Activated CD4-positive, alpha-beta T cell treated with anti-CD3 and anti-CD28 coated beads for 48 hours (primary cell): ENCODE measurements around the gene COL23A1.
"Not testable (repeated sequence)": the region's sequence is repeated elsewhere in the genome, so short reads cannot be mapped to it uniquely, and the experiment has no call there.

Source experiments
- DNase-seq: peaks from one replicate; pipeline ENCODE4 v3.0.0-alpha.2; 2020

The COL23A1 gene

DNA sequence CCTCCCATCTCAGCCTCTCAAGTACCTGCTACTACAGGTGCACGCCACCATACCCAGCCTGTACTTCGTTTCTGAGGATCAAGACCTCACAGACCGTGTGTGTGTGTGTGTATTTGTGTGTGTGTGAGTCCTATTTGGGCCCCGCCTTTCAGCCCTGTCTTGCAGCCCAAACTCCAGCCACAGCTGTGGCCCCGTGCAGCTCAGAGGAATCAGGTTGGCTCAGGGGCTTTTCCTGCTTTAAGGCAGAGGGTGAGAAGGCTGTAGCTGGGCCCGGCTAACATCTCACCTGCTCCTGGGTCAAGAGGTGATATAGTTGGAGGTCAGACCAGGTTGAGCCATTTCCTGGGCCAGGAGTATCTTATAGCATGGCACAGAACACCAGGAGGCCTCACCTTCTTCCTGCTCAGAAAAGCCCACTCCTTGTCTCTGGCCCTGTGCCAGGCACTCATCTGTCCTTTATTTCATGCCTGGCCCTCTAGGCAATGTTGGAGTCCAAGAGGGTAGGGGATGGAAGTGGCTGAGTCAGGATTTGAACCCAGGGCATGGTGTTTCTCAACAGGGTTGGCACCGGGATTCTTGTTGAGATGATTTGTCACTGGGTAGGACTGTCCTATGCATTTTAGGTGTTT is 356.0 kb downstream of the COL23A1 start:
- DNase-seq = no peak

GRCh38 chr5:178232920-178233429 is 357.2 kb downstream of the COL23A1 start:
- DNase-seq = no peak

DNA sequence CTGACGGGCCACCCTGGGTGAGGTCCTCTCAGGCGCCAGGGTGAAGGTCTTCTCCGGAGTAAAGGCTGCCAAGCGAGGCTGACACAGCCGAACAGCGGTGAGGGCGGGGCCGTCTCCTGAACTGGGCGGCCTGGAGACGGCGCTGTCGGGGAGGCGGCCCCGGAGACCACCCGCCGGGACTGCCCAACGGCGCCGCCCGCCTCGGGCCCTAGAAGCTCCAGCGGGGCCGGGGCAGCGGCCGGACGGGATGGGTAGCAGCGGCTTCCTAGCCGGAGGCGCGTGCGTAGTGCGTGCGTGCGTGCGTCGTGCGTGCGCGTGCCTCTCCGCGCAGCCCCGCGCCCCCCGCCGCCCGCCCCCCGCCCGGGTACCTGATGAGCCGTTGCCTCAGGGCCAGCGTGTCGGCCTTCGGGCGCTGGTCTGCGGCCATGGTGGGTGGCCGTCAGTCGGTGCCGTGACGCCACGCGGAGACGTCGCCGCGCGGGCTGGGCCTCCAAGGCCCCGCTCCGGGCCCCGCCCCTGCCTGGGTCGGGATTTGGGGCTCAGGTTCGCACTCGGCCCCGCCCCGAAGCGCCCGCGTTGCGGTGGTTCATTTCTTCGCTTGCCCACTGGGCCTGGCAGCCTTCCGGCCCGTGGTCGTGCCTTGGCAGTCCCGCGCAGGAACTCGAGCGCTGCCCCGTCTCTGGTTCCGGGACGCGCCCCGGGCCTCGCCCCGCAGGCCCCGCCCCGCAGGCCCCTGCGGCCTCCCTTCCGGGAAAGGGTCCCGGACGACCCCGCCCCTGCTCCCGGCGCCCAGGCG is 357.9 kb downstream of the COL23A1 start, which contains the start of gene PHYKPL:
Gene PHYKPL (minus strand): TSS at position 679 of the 796 bp plus-strand sequence. CDS start 252 bp downstream, at position 427.
- peak; percentile 83 for DNase-seq

GRCh38 chr5:178231539-178232123 is 358.6 kb downstream of the COL23A1 start:
- no peak for DNase-seq

DNA sequence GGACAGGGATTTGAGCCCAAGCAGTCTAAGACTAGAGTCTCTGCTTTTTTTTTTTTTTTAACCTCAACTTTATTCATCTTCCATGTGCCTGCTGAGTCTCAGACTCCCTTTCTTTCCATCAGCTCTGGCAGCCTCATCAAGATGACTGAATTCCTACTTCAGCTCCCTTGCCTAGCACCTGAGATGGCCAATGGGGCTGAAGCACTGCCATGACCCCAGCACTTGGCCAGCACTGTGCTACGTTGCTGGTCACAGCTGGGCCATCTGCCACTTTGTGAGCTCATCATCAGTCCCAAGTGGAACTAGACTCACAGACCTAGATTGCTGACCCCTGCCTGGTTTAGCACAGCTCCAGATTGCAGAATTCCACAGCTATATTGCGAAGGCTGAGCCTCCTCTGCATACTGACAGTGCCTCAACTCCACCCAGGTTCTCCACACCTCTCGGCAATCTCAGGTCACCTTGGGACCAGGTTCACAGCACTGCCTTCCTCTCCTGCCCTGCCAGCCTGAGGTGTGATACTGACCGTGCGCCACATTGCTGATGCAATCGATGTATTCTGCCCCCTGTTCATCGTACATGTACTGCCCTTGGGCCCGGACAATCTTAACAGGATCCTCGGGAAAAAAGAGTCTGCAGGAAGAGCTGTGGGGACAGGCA is 359.2 kb downstream of the COL23A1 start:
- no peak for DNase-seq

- DNase-seq = no peak
Measured at GRCh38 chr5:178229861-178230260, 360.3 kb downstream of the COL23A1 start.

GRCh38 chr5:178229111-178229510 is 361.1 kb downstream of the COL23A1 start:
- not testable (repeated sequence) for DNase-seq

DNA sequence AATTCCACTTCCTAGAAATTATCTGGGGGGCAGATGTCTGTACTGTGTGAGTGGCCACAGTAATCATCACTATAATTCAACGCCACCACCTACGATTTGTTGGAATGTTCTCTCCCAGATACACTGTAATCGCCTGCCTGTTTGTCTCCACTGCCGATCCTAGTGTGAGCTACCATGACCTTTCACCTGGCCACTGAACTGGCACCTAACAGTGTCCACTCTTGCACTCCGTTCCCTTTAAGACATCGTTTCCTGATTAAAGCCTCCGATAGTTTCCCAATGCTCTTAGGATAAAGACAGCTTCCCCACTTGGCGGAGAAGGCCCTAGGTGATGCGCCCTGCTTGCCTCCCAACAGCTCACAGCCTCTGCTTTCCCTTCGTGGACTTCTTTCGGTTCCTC is 361.6 kb downstream of the COL23A1 start:
- no peak for DNase-seq

- DNase-seq = no peak
Measured at GRCh38 chr5:178227929-178228328, 362.3 kb downstream of the COL23A1 start.

GRCh38 chr5:178227138-178227659 is 363.0 kb downstream of the COL23A1 start:
- no peak for DNase-seq

GRCh38 chr5:178225174-178225573 is 365.0 kb downstream of the COL23A1 start:
- no peak for DNase-seq

GRCh38 chr5:178224403-178224802 is 365.8 kb downstream of the COL23A1 start:
- no peak for DNase-seq

GRCh38 chr5:178223828-178224335 is 366.3 kb downstream of the COL23A1 start:
- DNase-seq = no peak

DNA sequence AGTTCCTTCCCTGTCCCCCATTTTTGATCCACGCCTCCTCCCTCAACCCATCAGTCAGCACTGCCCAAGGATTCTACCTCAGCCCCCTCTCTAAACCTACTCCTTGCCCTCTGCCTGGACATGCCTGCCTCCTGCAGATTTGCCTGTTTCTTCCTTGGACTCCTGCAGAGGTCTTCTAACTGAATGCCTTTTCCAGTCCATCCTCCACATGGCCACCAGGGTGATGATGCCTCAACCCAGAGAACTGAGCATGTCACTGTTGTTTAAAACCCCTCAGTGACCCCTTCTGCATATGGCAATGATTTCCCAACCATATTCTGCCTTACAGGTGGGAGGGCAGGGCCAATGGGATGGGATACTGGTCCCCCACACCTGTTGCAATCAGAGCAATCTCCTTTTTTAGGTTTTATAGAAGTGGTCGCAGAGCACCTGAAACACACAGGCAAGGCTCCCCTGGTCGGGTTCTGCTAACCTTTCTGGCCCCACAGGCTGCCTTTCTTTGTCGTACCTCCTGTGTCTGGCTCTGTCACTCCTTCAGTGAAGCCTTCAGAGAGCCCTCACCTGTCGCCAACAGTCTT is 366.9 kb downstream of the COL23A1 start:
- DNase-seq = no peak

- no peak for DNase-seq
Measured at GRCh38 chr5:178222292-178222691, 367.9 kb downstream of the COL23A1 start.

GRCh38 chr5:178221853-178222252 is 368.3 kb downstream of the COL23A1 start:
- no peak for DNase-seq

- no peak for DNase-seq
Measured at GRCh38 chr5:178221282-178221681, 368.9 kb downstream of the COL23A1 start.

DNA sequence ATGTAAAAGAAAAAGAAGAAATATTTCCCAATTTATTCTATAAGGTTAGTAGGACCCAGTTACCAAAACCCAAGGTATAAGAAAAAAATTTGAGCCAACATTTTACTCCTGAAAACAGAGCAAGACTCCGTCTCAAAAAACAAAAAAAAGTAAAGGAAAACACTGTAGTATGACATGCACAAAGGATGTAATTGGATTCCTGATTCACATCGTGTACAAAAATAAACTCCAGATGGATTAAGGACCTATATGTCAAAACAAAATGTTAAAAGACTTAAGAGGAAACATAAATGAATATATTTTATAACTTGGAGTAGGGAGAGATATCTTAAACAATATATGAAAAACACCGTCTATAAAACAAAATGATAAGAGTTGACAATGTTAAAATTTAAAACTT is 371.4 kb downstream of the COL23A1 start:
- DNase-seq = no peak

- DNase-seq = no peak
Measured at GRCh38 chr5:178218237-178218776, 371.9 kb downstream of the COL23A1 start.

DNA sequence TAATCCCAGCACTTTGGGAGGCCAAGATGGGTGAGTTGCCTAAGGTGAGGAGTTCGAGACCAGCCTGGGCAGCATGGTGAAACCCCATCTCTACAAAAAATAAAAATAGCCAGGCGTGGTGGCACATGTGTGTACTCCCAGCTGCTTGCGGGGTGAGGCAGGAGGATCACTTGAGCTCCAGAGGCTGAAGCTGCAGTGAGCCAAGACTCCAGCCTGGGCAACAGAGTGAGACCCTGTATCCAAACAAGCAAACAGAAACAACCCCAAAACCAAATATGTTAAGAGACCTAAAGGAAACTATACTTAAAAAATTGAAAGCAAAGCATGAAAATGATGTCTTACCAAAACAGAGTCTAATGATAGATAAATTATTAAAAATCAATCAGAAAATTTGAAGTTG is 373.4 kb downstream of the COL23A1 start:
- no peak for DNase-seq

DNA sequence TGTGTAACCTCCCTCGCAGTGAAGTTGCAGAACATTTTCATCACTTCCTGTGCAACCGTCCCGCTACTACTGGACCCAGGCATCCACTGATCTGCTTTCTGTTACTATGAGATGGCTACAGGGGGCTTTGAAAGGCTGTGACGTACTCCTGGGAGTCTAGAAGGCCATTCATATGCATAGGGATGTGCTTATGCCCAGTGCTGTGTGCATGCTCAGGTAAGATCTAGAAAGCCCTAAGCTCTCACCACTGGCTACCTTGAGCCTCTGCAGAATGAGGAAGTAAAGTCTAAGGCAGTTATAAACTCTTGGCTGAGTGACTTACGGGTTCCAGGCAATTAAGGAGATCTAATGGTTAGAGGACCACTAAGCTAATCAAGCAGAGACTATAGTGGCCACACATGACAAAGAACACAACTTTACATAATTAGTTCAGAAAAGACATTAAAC is 374.1 kb downstream of the COL23A1 start:
- DNase-seq = no peak
